H9 (cell line): ENCODE results near the gene GLRX3. TPM values are rescaled to one million over a fixed set of nuclear protein-coding genes. Genes with fewer than 3 reads are reported as not detected.
A peak's percentile ranks its signal among the peaks of the same experiment; 100 is the strongest.

Source experiments
- DNase-seq: peaks from one replicate; pipeline ENCODE4 v3.0.0-alpha.2; 2017
- H2AFZ ChIP-seq: one replicate; pipeline ENCODE4 v1.6.1; 2013; ENCODE audit warnings: mild to moderate bottlenecking, low read length, control low read depth, moderate library complexity
- H2AK5ac ChIP-seq: 2 replicates; pipeline ENCODE4 v1.6.1; 2013; ENCODE audit warnings: low read length, control low read depth, mixed read lengths; ENCODE audit not compliant: insufficient read length
- H2BK120ac ChIP-seq: one replicate; pipeline ENCODE4 v1.6.1; 2013; ENCODE audit warnings: low read depth, mild to moderate bottlenecking, low read length, control low read depth, inconsistent platforms; ENCODE audit not compliant: poor library complexity, severe bottlenecking
- H2BK12ac ChIP-seq: 2 replicates; pipeline ENCODE4 v1.6.1; 2013; ENCODE audit warnings: low read length, control low read depth, mixed read lengths, low read depth; ENCODE audit not compliant: insufficient read length
- H2BK15ac ChIP-seq: 2 replicates; pipeline ENCODE4 v1.6.1; 2013; ENCODE audit warnings: low read depth, low read length, control low read depth
- H2BK20ac ChIP-seq: one replicate; pipeline ENCODE4 v1.6.1; 2013; ENCODE audit warnings: low read depth, mild to moderate bottlenecking, low read length, control low read depth, inconsistent platforms; ENCODE audit not compliant: poor library complexity, severe bottlenecking
- H2BK5ac ChIP-seq: 2 replicates; pipeline ENCODE4 v1.6.1; 2013; ENCODE audit warnings: low read length, control low read depth, mixed read lengths; ENCODE audit not compliant: insufficient read length
- H3K14ac ChIP-seq: 2 replicates; pipeline ENCODE4 v1.6.1; 2013; ENCODE audit warnings: low read length, control low read depth; ENCODE audit not compliant: insufficient read depth
- H3K18ac ChIP-seq: 2 replicates; pipeline ENCODE4 v1.6.1; 2013; ENCODE audit warnings: low read depth, mild to moderate bottlenecking, mixed read lengths, low read length, control low read depth; ENCODE audit not compliant: insufficient read length
- H3K23ac ChIP-seq: 2 replicates; pipeline ENCODE4 v1.6.1; 2013; ENCODE audit warnings: low read length, control low read depth, mixed read lengths, low read depth; ENCODE audit not compliant: insufficient read length
- H3K23me2 ChIP-seq: 2 replicates; pipeline ENCODE4 v1.6.1; 2013; ENCODE audit warnings: low read depth, mild to moderate bottlenecking, mixed read lengths, low read length, control low read depth; ENCODE audit not compliant: insufficient read length, poor library complexity, severe bottlenecking
- H3K27ac ChIP-seq: 2 replicates; pipeline ENCODE4 v1.5.1; 2013; ENCODE audit warnings: low read length, control low read depth, mixed read lengths, low read depth; ENCODE audit not compliant: insufficient read length
- H3K27me3 ChIP-seq: 2 replicates; pipeline ENCODE4 v1.6.1; 2013; ENCODE audit warnings: low read length, control low read depth, inconsistent platforms; ENCODE audit not compliant: insufficient read depth
- H3K4ac ChIP-seq: 2 replicates; pipeline ENCODE4 v1.6.1; 2013; ENCODE audit warnings: low read depth, mild to moderate bottlenecking, control low read depth, inconsistent platforms, low read length, moderate library complexity
- H3K4me1 ChIP-seq: 2 replicates; pipeline ENCODE4 v1.6.1; 2013; ENCODE audit warnings: low read length, control low read depth, inconsistent platforms; ENCODE audit not compliant: insufficient read depth
- H3K4me2 ChIP-seq: 2 replicates; pipeline ENCODE4 v1.6.1; 2013; ENCODE audit warnings: low read length, control low read depth, mixed read lengths; ENCODE audit not compliant: insufficient read length, insufficient read depth
- H3K56ac ChIP-seq: 2 replicates; pipeline ENCODE4 v1.6.1; 2013; ENCODE audit warnings: low read depth, mild to moderate bottlenecking, mixed read lengths, low read length, control low read depth; ENCODE audit not compliant: insufficient read length
- H3K79me1 ChIP-seq: 2 replicates; pipeline ENCODE4 v1.6.1; 2013; ENCODE audit warnings: low read depth, mild to moderate bottlenecking, moderate library complexity, low read length, control low read depth, inconsistent platforms; ENCODE audit not compliant: insufficient read depth, poor library complexity, severe bottlenecking
- H3K79me2 ChIP-seq: 2 replicates; pipeline ENCODE4 v1.6.1; 2013; ENCODE audit warnings: low read length, control low read depth, inconsistent platforms; ENCODE audit not compliant: insufficient read depth
- H3K9ac ChIP-seq: 2 replicates; pipeline ENCODE4 v1.6.1; 2013; ENCODE audit warnings: low read length, control low read depth, mixed read lengths; ENCODE audit not compliant: insufficient read length; ENCODE audit errors: extremely low read depth
- H3K9me3 ChIP-seq: one replicate; pipeline ENCODE4 v1.6.1; 2013; ENCODE audit warnings: low read depth, low read length, inconsistent platforms; ENCODE audit not compliant: control insufficient read depth
- H3T11ph ChIP-seq: one replicate; pipeline ENCODE4 v1.6.1; 2013; ENCODE audit warnings: mild to moderate bottlenecking, low read length, control low read depth, inconsistent platforms
- H4K20me1 ChIP-seq: one replicate; pipeline ENCODE4 v1.6.1; 2013; ENCODE audit not compliant: control insufficient read depth, insufficient read length, insufficient read depth
- H4K5ac ChIP-seq: 2 replicates; pipeline ENCODE4 v1.6.1; 2013; ENCODE audit warnings: low read depth, mild to moderate bottlenecking, mixed read lengths, low read length, control low read depth; ENCODE audit not compliant: insufficient read length
- H4K8ac ChIP-seq: replicated peaks from 2 replicates; pipeline ENCODE4 v1.6.1; 2013; ENCODE audit warnings: low read length, control low read depth, mixed read lengths, low read depth; ENCODE audit not compliant: insufficient read length
- H4K91ac ChIP-seq: 2 replicates; pipeline ENCODE4 v1.6.1; 2013; ENCODE audit warnings: low read depth, mild to moderate bottlenecking, moderate library complexity, mixed read lengths, low read length, control low read depth; ENCODE audit not compliant: insufficient read length
- H3K27ac Mint-ChIP-seq, 3 experiments: 2 replicates in 2 of 3; 3 replicates in 1 of 3; pipeline ENCODE4 v1.8.0; 2020 to 2021; ENCODE audit warnings: mixed read lengths in 3 of 3, mild to moderate bottlenecking in 1 of 3, moderate library complexity in 1 of 3
- H3K27me3 Mint-ChIP-seq: 2 replicates; pipeline ENCODE4 v1.8.0; 2021; ENCODE audit warnings: low read depth, mild to moderate bottlenecking, moderate library complexity, mixed read lengths
- H3K36me3 Mint-ChIP-seq, 3 experiments: 2 replicates in 2 of 3; 3 replicates in 1 of 3; pipeline ENCODE4 v1.8.0; 2020 to 2021; ENCODE audit warnings: low read depth in 3 of 3, mixed read lengths in 3 of 3; ENCODE audit not compliant: insufficient read depth in 1 of 3
- H3K4me1 Mint-ChIP-seq, 2 experiments: 2 replicates each; pipeline ENCODE4 v1.8.0; 2020; ENCODE audit warnings: mixed read lengths in 2 of 2
- H3K4me3 Mint-ChIP-seq, 2 experiments: 2 replicates in 1 of 2; 3 replicates in 1 of 2; pipeline ENCODE4 v1.8.0; 2020 to 2021; ENCODE audit warnings: mild to moderate bottlenecking in 2 of 2, mixed read lengths in 2 of 2, moderate library complexity in 1 of 2
- H3K9me3 Mint-ChIP-seq, 2 experiments: 2 replicates in 1 of 2; 3 replicates in 1 of 2; pipeline ENCODE4 v1.8.0; 2020; ENCODE audit warnings: mild to moderate bottlenecking in 2 of 2, mixed read lengths in 2 of 2, moderate library complexity in 1 of 2
- CTCF ChIP-seq: fragments of 200-600 bp; sonication (generic); conservative IDR thresholded peaks from 3 replicates; pipeline ENCODE4 v1.8.0; 2021; ENCODE audit warnings: antibody characterized with exemption, mild to moderate bottlenecking
- WGBS: extraction: QIAGEN DNeasy Blood & Tissue Kit; methylation state at CpG from one replicate; pipeline ENCODE4 v1.1.7; 2013; ENCODE audit warnings: missing lambda C conversion rate, low lambda C conversion rate, mixed read lengths; ENCODE audit not compliant: insufficient read length; ENCODE audit errors: extremely low coverage; 5-methylcytosine and 5-hydroxymethylcytosine counted together
- total RNA-seq: library from RNA; stranded (reverse); gene quantifications from 2 replicates; pipeline ENCODE4 v1.2.1, GENCODE V29; 2021

GLRX3 gene
- total RNA-seq, 1 experiment from 2014 or later, result 139 TPM

- Histone ChIP-seq H3K4me1 (no peaks in the 10 kb centered on the region; the same call in 1 of the 2 replicates), H3K14ac (peak overlapping the region; percentile 37; the same call in 1 of the 2 replicates), H2AK5ac (no peak overlapping the region), H3K4me2 (peak overlapping the region; percentile 98), H3K27me3 (no peaks in the 10 kb centered on the region), H2AFZ (no peak overlapping the region), H3K9ac (peak overlapping the region; percentile 68), H3K4ac (no peak overlapping the region), H4K20me1 (peaks cover 3% of the 10 kb centered on the region), H2BK15ac (no peak overlapping the region), H2BK12ac (no peak overlapping the region), H3K79me2 (no peaks in the 10 kb centered on the region), H3K18ac (peak overlapping the region; percentile 84), H3K79me1 (no peaks in the 10 kb centered on the region), H2BK20ac (no peak overlapping the region), H3K27ac (no peak overlapping the region), H4K8ac (no peak overlapping the region), H3K23me2 (peaks cover 5% of the 10 kb centered on the region), H3K56ac (no peak overlapping the region), H3K9me3 (no peaks in the 10 kb centered on the region), H3K23ac (no peak overlapping the region), H4K91ac (no peak overlapping the region), H2BK120ac (no peak overlapping the region), H4K5ac (no peak overlapping the region), H2BK5ac (no peak overlapping the region), H3T11ph (no peak overlapping the region)
- peaks cover 8% of the 10 kb centered on the region; the same call in 1 of the 2 replicates for H3K27me3 Mint-ChIP-seq
- peak; percentile 75 for DNase-seq
- H3K4me3 Mint-ChIP-seq, result peak overlapping the region; percentile 91 to 93
- peak; percentile 81 for TF ChIP-seq CTCF
- peaks cover 18 to 25% of the 10 kb centered on the region in 2 experiments for H3K4me1 Mint-ChIP-seq
- H3K27ac Mint-ChIP-seq, result peak overlapping the region; percentile 74 to 89 (median 88)
- H3K36me3 Mint-ChIP-seq, result peaks cover 1 to 13% (median 5%) of the 10 kb centered on the region in 3 experiments; a peak in 6 of 7 replicates
- no CpG with 5 or more reads among the region's 9 CpGs for WGBS
- peaks cover under 1 to 5% of the 10 kb centered on the region in 2 experiments; a peak in 3 of 5 replicates for H3K9me3 Mint-ChIP-seq
Measured at GRCh38 chr10:130109796-130110245, 26.4 kb upstream of the GLRX3 start.
